HepG2 (cell line): ENCODE data around the gene CRK. TPM values are rescaled to one million over a fixed set of nuclear protein-coding genes. Genes with fewer than 3 reads are reported as not detected.

ENCODE experiments used
- FLYWCH1 ChIP-seq: sonication (generic); formaldehyde crosslinking; IDR thresholded peaks from 2 replicates; pipeline ENCODE4 v1.8.1; 2023; ENCODE audit warnings: mild to moderate bottlenecking, missing genetic modification reagents
- GPBP1L1 ChIP-seq: sonication (generic); formaldehyde crosslinking; IDR thresholded peaks from 2 replicates; pipeline ENCODE4 v1.5.0; 2020; ENCODE audit warnings: mild to moderate bottlenecking, missing genetic modification reagents
- HNF1A ChIP-seq, 2 experiments: sonication (generic) in 1 of 2; formaldehyde crosslinking in 1 of 2; IDR thresholded peaks; 2 replicates each; pipeline versions ENCODE4 v1.4.0 to v1.6.1; 2016 to 2020; ENCODE audit warnings: borderline replicate concordance in 1 of 2, low read depth in 1 of 2, mild to moderate bottlenecking in 1 of 2, missing genetic modification reagents in 1 of 2
- HNRNPLL ChIP-seq: fragments of 200-400 bp; formaldehyde crosslinking; IDR thresholded peaks from 2 replicates; pipeline ENCODE4 v1.6.1; 2017; ENCODE audit warnings: mild to moderate bottlenecking, low read depth, low read length; ENCODE audit not compliant: poor library complexity, severe bottlenecking
- KAT2B ChIP-seq: fragments of 150-350 bp; IDR thresholded peaks from 2 replicates; pipeline ENCODE4 v1.6.1; 2014; ENCODE audit warnings: low read depth, low read length, borderline replicate concordance
- KAT8 ChIP-seq: IDR thresholded peaks from 2 replicates; pipeline ENCODE4 v1.6.1; 2016; ENCODE audit warnings: missing genetic modification reagents, missing compliant biosample characterization
- MTF1 ChIP-seq: sonication (generic); formaldehyde crosslinking; IDR thresholded peaks from 2 replicates; pipeline ENCODE4 v1.5.0; 2020; ENCODE audit warnings: missing genetic modification reagents
- PCBP2 ChIP-seq: fragments of 200-400 bp; formaldehyde crosslinking; optimal IDR thresholded peaks from 2 replicates; pipeline ENCODE3; 2018; ENCODE audit warnings: low read length, low read depth; ENCODE audit not compliant: poor library complexity, severe bottlenecking
- THAP7 ChIP-seq: sonication (generic); formaldehyde crosslinking; IDR thresholded peaks from 2 replicates; pipeline ENCODE4 v1.8.1; 2023; ENCODE audit warnings: mild to moderate bottlenecking, missing genetic modification reagents
- ZBTB2 ChIP-seq: sonication (generic); formaldehyde crosslinking; IDR thresholded peaks from 2 replicates; pipeline ENCODE4 v1.8.0; 2022; ENCODE audit warnings: low read depth, missing genetic modification reagents
- ZBTB43 ChIP-seq: sonication (generic); formaldehyde crosslinking; conservative IDR thresholded peaks from 2 replicates; pipeline ENCODE4 v1.4.0; 2020; ENCODE audit warnings: missing genetic modification reagents
- ZNF317 ChIP-seq: sonication (generic); formaldehyde crosslinking; IDR thresholded peaks from 2 replicates; pipeline ENCODE4 v1.5.0; 2020; ENCODE audit warnings: mild to moderate bottlenecking, missing genetic modification reagents
- ZNF335 ChIP-seq: sonication (generic); formaldehyde crosslinking; IDR thresholded peaks from 2 replicates; pipeline ENCODE4 v1.4.0; 2020; ENCODE audit warnings: missing genetic modification reagents
- ZNF414 ChIP-seq: sonication (generic); formaldehyde crosslinking; IDR thresholded peaks from 2 replicates; pipeline ENCODE4 v1.5.0; 2020; ENCODE audit warnings: missing genetic modification reagents
- ZSCAN5A ChIP-seq: sonication (generic); formaldehyde crosslinking; IDR thresholded peaks from 2 replicates; pipeline ENCODE4 v1.8.0; 2022; ENCODE audit warnings: mild to moderate bottlenecking, missing genetic modification reagents, borderline replicate concordance
- polyA plus RNA-seq, 8 experiments: library from polyadenylated mRNA; depleted of rRNA in 3 of 8; stranded (reverse) in 7 of 8; unstranded in 1 of 8; fragments of >200 nt; fragmentation: Illumina TruSeq in 4 of 8; extraction: Trizol in 4 of 8; gene quantifications; 2 replicates each; pipeline versions ENCODE4 v1.2.1 to v1.2.3, GENCODE V29; 2011 to 2016; ENCODE audit warnings: low read depth in 4 of 8, missing spikeins in 1 of 8, mixed read lengths in 1 of 8; ENCODE audit not compliant: insufficient read depth in 1 of 8
- total RNA-seq, 5 experiments: library from RNA; depleted of rRNA; stranded (reverse); fragments of >200 nt; fragmentation: Illumina TruSeq; extraction: Trizol; gene quantifications; 2 replicates each; pipeline ENCODE4 v1.2.3, GENCODE V29; 2016; ENCODE audit warnings: low read depth in 1 of 5

Gene CRK
- total and polyA plus RNA-seq, 2 of the 13 experiments (the other 11 are each of a cell fraction or from before 2014, with no cell fraction given) = 47.4 to 54.2 TPM

GRCh38 chr17:1492249-1493206 is 36.5 kb upstream of the CRK start, which contains the start of gene MYO1C (continued):
- no peak for TF ChIP-seq HNF1A (IDR thresholded peaks at IDR 0.05; ENCODE audit: low read depth)
- TF ChIP-seq HNF1A (CRISPR knock-in tag; IDR thresholded peaks at IDR 0.05; ENCODE audit: borderline replicate concordance) = no peak
- TF ChIP-seq KAT2B = no peak
- TF ChIP-seq ZBTB43 (CRISPR knock-in tag) = no peak
- TF ChIP-seq ZSCAN5A = no peak
- TF ChIP-seq GPBP1L1 (CRISPR knock-in tag) = no peak
- no peak for TF ChIP-seq FLYWCH1 (CRISPR knock-in tag)
- no peak for TF ChIP-seq THAP7 (CRISPR knock-in tag)
- no peak for TF ChIP-seq ZNF335 (CRISPR knock-in tag)
- TF ChIP-seq ZNF317 = 0 out of 2 replicates have a peak, but pooled peaks have one; percentile 58
- TF ChIP-seq HNRNPLL = no peak
- TF ChIP-seq ZNF414 = no peak
- no peak for TF ChIP-seq PCBP2
- TF ChIP-seq ZBTB2 (CRISPR knock-in tag) = no peak
- TF ChIP-seq KAT8 (CRISPR knock-in tag) = no peak
- TF ChIP-seq MTF1 (CRISPR knock-in tag) = no peak
